ENCODE results near the gene CALCR.
"Not testable (repeated sequence)": the region's sequence is repeated elsewhere in the genome, so short reads cannot be mapped to it uniquely, and the experiment has no call there.

The CALCR gene

DNA sequence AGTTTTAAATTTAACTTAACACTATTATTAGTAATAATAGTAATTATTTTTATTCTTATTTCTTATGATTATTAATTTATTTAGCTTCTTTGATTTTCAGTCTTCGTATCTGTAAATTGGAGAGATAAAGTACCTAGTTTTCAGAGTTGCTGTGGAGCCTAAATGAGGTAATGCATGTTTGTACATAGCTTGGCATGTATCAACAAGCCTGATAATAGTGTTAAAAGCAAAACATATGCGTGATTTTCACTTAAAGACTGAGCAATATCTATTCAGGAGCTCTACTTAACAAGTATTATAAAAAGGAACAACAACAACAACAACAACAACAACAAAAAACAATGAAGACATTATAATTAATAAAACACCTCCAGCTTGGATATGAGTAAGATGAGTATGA lies 12.4 kb downstream of the CALCR start:
- no peak for DNase-seq

DNA sequence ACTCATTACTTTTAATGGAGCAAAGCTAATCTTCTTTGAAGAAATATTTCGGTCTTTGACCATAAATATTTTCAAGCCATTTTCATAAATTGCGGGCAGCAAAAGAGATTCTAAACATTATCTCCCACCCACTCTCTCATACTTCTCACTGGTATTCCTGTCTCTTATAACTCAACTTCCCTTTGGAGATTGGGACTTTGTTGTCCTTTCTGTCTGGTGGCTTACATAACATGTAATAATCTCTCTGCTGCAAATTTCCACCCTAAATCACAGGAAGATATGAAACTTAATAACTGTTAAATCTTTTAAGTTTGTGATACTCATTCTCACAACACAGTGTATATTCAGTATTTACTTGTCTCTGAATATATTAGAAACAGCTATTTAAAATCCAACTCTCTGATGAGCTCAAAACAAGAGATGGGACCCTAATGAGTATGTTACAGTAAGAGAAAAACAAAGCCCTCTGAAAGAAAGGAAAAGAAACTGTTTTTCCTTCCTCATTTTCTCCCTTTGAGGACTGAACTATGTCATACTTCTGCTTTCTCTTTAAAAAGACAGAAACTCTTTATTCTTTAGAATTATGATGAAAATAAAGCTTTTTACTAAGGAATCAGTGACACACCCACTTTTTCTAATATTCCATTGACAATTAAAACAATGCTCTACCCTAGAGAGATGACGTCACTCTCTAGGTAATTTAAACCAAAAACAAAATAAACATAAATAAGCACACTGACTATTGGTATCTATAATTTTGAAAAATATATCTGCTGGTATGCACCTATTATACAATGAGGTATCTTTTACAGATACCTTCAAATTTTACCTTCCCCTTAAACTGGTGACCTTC lies 14.7 kb downstream of the CALCR start:
- no peak for DNase-seq

DNA sequence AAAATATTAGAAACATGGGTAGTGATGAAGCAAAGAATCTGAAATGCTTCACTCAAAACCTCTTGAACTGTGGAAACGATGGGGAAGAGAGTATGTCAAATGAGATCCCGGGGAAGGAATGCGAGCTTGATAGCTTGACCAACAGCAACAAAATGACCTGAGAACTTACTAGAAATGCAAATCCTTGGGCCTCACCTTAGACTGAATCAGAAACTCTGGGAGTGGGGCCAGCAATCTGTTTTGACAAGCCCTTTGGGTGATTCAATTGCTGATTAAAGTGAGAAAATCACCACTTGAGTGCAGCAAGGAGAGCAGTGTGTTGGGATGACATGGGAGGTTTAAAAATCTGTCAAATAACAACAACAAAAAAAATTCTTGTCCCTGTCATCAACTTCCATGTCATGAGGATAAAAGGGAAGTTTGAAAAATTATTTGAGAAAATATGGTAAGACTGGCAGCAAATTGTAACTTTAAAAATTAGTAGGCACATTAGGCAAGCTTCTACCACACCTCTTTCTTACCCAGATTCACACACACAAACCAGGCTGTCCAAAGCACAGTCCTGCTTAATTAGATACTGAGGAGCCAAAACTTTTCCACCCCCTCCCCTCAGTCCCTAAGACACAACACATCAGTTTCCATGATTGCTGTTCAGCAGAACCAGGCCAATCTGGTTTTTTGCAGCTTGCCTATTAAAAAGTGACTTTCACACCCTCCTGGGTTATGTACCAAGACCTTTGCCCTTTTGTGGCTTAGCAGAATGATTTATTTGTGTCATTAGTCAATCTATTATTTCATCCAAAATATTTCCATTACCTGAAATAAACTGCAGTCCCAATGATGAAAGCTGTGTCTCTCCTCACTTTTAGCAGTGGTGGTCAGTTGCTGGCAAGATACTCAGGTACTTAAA lies 15.6 kb downstream of the CALCR start:
- no peak for DNase-seq

DNA sequence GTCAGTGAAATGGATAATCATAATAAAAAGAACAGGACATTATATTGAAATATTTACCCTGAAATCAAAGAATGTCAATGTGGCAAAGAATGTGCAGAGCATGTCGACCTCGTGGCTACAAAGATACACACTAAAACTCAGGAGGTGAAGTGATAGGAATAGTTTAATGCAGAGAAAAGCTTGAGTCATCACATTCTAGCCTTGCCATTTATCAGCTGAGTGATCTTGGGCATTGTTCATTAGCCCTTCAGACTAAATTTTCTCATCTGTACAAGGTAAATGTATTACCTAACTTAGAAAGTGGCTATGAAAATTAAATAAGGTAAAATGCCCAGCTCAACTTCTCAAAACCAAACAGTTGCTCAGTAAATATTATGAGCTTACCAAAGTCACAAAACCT lies 22.6 kb downstream of the CALCR start:
- DNase-seq: no peak

DNA sequence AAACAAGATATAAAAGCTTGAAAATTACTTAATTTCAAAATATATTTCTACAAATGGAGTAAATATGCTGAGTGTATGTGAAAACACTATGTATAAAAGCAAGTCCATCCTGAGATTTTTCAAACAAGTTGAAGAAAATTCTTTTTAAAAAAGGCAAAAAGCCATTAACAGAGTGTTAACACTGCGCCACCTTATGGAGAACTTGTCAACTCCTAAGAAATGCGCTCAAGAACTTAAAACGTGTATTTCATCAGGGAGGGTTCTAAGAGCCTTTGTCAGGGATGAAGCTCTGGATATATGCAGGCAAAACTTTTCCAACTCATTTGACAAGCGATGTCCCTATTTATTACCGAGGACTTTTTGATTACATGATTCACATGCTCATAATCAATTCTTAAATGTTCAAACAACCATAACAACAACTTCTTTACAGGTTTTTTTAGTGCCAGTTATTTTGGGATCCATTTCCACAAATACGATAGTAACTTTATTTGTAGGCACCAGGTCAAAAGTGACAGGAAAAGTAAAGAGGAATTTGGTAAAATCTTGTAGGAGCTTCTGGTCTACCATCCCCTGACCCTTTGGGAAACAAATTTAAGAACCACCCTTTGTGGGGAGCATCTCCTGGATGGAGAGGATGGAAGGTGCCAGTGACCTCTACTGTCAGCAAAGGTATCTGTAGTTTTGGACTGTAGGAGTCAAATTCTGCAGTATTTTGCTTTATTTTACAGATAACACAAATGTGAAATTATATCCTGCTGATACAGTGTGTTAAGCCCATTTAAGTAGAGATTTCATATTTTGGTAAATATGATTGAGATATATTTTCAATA lies 23.2 kb downstream of the CALCR start:
- DNase-seq: no peak

DNA sequence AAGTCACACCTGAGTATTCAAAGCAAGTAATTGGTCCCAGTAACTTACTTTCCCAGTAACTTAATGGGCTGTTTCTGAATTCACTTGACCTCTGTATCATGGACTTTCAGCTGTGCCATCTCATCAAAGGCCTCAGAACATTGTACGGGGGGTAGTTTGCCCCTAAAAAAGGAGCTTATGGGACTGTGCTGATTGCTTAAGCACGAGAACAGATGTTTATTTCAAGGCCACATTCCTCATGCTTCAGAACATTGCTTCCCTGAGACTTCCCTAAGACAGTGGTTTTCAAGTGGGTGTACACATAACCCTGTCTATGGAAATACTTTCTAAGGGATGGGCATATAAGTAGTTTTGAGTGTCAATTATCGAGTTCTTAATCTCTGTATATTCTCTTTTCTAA lies 26.8 kb downstream of the CALCR start:
- DNase-seq: no peak

DNA sequence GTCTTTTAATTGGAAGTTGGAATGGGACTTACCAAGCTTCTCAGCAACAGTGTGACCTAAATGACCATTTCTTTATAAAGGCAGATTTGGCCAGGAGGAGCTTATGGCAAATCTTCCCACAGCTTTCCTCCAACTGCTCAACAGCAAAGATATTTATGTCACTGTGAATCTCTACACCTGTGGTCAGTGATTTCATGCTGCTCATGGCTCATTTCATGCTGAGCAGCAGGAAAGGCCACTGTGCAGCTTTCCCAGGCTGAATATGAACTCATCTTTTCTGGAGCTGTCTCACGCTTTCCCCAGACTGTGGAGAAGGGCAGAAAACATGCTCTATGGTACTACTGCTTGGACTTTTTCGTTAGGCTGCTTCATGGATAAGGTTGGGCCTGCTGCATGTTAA lies 29.8 kb downstream of the CALCR start:
- DNase-seq: no peak

DNA sequence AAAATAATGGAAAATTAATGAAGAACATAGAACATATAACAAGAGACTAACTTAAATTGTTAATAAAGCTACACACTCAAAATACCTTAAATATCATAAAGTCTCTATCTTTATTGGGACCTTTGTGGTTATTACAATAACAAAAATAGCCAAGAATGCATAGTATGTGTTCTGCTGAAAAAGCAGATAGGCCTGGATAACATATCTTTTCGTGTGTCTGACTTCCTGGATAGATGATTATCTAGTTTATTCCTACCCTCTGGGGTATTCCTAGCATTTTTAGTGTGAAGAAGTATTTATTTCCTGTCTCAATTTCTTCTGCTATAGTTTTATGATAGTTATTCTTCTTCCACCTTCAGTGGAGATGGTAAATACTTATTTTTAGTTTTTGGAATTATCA lies 36.5 kb downstream of the CALCR start:
- DNase-seq: no peak

DNA sequence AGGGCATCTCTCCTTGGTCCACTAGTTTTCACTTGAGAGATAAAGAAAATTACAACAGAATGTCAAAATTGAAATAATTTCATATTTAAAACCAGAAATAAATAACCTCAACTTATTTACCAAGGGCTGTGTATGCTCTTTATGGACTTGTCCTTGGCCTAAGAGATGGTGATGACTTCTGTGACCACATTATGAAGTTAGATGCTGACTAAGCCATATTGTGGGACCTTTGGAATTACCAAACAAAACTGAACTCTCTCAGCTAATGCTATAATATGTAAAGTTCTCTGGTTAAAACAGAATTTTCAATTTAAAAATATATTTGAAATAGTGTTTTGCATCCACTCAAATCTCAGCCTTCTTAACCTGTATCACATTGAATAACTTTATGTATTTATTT lies 38.9 kb downstream of the CALCR start:
- no peak for DNase-seq

DNA sequence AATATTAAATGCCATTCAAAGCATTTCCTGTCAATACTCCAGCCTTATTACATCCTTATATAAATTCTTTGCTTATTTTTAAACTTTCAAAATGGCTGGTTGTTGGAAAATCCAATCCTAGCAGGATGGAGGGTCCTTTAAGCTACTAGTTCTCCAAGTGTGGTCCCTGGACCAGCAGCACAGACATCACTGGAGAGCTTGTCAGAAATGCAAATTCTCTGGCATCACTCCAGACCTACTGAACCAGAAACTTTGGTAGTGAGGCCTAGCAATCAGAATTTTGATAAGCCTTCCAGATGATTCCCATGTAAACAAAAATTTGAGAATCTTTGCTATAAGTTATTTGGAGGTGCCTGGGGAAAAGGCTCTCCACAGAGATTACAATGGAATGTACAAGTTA lies 43.8 kb downstream of the CALCR start:
- DNase-seq: no peak

DNA sequence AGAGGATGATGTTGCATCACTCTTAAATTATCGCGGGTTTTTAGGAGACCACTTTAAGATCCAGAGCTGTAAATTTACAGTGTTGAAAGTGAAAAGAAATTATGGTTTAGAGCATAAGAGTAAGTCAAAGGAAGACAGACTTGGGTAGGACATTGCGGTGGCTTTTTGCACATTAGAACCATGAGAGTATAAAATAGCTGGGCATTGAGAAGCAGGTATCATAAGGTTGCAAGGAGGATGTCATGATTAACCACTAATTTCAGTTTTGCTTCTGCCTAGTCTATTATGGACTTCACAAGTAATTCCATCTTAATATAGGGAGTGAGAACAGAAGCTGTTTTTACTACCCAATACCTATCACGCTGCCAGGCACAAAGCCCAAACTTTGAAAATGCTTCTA lies 57.7 kb downstream of the CALCR start:
- no peak for DNase-seq

DNA sequence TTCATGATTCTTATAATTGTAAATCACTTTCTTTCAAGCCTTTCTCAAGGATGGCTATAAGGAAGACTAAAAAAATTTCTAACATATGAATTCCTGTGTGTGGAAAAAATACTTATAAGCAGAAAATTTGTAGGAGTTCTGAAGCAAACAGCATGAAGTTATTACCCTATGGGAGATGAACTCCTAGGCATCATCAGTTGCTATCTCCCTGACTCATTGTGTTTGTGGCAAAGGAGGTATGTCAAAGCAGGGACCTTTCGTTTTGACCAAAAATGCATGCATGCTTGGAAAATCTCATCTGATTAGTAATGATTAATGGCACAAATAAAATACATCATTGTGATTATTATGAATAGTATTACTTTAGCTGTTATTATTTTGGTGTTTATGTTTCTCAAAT lies 59.4 kb downstream of the CALCR start:
- no peak for DNase-seq

DNA sequence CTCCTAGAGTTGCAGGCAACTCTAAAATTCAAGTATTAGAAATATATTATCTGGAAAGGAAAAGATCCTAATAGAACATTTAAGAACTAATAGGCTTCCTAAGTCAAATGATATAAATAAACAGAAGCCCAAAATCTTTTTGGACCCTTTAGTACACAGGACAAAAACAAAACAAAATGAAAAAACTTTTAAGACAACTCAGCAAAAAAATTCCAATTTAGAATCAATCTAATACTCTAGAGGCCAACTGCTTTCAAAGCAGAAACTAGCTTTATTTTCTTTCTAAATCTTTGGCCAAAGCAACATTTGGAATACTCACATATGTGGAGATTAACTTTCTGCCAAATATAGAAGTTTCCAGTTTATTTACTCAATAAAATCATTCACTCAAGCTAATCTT lies 65.2 kb downstream of the CALCR start:
- DNase-seq: no peak

DNA sequence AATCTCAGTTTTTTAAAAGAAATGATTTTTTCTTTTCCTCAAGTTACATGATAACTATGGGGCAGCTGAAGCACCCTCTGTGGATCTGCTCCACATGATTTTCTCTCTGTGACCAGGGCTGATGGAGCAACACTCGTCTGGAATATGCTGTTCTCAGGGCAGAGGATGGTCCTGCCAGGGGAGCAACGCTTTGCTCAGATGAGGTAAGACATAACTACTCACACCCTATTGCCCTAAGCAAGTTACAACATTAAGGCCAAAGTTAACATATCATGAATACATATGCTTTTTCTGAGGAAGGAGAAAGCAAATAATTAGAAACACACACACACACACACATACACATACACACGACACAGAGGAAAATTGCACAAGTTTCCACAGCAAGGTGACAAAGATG lies 71.4 kb downstream of the CALCR start:
- DNase-seq: no peak

DNA sequence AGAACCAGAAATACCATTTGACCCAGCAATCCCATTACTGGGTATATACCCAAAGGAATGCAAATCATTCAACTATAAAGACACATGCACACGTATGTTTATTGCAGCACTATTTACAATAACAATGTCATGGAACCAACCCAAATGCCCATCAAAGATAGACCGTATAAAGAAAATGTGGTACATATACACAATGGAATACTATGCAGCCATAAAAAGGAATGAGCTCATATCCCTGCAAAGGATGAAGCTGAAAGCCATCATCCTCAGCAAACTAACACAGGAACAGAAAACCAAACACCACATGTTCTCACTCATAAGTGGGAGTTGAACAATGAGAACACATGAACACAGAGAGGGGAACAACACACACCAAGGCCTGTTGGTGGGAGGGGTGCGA lies 82.7 kb downstream of the CALCR start:
- DNase-seq: not testable (repeated sequence)

DNA sequence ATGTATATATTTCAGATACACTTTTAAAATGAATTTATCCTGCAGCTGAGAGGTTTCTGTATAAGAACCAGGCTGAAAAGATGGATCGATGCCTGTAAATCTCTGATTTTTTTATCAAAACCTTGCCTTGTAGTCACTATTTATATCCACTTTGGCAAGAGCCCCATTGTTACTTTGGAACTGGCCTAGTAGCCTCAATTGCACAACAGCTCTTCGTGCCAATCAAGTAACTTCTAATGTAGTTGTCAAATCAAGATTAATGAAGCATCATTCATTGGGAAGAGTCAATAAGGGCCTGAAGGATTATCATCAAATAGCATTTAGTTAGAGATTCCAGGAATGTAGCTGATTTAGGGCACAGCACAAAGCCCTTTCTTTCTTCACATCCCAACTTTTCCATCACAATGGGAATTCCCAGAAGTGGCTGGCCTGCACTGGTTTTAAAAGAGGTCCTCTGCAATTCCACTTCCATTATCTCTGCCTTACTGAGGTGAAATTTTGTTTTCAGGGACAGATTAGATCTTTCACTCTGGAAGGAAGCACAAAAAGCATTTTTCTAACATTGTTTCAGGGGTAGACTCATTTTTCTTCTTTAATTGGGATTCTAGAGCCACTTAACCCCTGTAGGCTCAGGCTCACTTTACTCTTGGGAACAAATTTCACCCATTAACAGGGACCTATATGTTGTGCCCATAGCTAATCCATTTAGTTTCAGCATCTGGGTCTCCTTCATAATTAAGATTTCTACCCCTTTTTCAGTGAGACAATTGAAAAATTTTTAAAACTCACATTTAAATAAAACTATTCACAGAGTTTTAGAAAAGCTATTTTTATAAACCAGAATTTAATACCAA lies 97.8 kb downstream of the CALCR start:
- no peak for DNase-seq

DNA sequence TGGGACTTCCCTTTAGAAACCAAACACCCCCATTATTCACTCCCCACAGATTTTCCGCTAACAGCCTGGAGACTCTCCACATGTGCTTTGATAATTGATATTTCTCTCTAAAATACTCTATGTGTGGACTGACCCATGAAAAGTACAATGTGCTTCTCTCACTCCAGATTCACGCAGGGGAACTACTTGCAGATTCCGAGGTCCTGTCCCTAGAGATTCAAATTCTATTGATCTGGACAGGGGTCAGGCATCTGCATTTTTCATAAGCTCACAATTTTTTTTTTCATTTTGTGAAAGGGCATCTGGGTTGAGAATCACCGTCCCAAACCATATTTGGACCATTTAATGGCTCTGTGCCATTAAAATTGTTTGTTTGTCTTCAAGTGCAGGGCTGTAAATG lies 98.7 kb downstream of the CALCR start:
- no peak for DNase-seq

DNA sequence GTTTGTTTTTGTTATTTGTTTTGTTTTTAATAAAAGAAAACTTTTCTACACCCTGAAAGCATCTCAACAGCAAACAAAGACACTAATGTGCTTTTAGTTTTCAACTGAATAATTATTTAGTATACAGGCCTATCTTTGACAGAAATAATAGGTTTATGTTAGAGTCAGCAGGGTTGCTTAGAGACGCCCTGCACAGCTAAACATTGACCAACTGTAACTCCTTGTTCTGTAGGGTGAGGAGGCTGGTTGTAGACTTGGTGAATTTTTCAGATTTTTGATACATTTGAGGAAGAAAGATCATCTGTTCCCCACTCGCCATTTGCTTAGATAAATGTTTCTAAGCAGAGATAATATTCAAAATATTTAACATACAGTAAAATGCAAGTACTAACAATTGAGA lies 103.1 kb downstream of the CALCR start:
- DNase-seq: no peak

DNA sequence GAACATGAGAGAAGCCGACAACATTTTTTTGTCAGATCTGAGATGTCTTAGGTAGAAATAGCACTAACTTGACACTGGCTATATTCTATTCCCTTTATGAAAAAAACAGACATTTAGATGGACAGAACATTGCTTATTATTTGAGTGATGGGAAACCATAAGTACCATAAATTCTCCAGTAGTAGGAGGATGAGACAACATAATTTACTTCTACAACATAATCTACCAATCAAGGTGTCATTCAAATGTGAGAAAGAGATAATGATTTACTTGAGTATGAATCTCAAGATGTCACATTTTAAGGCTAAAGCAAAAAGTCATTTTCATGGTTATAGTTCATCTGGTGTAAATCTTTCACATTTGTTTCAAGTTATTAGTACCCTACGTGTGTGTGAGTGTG lies 110.8 kb downstream of the CALCR start:
- DNase-seq: no peak

DNA sequence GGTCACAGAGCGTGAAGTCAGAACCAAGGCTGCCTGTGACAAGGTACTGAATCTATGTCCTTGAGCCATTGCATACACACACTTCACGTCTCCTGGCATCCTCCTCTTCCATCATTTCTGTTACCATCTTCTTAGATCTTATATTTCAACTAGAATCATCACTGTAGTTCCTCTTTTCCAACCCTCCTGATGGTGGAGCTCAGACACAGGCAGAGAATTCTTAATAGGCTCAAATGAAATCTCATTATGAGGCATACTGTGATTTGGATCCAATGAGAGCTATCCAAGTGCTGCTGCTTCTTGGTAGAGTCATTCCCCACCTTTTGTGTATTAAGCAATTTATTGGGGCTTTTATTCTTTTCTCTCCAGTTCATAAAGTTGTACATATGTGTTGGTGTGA lies 113.2 kb downstream of the CALCR start:
- no peak for DNase-seq

DNA sequence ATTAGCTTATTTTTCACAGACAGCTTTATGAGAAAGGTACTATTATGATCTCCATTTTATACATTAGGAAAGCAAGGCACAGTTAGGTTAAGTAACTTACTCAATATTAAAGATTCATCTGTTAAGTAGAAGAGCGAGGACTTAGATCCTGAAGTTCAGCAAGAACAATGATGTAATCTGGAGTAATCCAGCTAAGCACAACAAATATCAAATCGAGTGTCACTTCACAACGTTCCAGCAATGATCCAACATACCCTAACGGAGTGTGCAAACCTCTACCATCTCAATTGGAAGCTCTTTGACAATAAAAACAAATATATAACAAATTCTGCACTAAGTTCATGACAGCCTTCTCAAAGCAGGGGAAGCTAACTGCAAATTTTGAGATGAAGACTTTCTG lies 121.3 kb downstream of the CALCR start:
- no peak for DNase-seq
